GM06990 (cell line): ENCODE measurements around the gene VAPB.
A peak's percentile ranks its signal among the peaks of the same experiment; 100 is the strongest.

ENCODE experiments used
- DNase-seq: peaks from one replicate; pipeline ENCODE4 v3.0.0-alpha.2; 2011; ENCODE audit not compliant: insufficient read length; ENCODE audit errors: extremely low read depth
- H3K27me3 ChIP-seq: replicated peaks from 2 replicates; pipeline ENCODE4 v1.6.0; 2011; ENCODE audit warnings: low read length; ENCODE audit not compliant: control insufficient read depth, insufficient read depth
- H3K36me3 ChIP-seq: 2 replicates; pipeline ENCODE4 v1.5.1; 2011; ENCODE audit warnings: low read length; ENCODE audit not compliant: control insufficient read depth, insufficient read depth
- H3K4me3 ChIP-seq: replicated peaks from 2 replicates; pipeline ENCODE4 v1.5.1; 2011; ENCODE audit warnings: low read depth, mild to moderate bottlenecking, control low read depth, low read length
- CTCF ChIP-seq: IDR thresholded peaks from 2 replicates; pipeline ENCODE4 v1.5.1; 2011; ENCODE audit warnings: low read length, control low read depth, mild to moderate bottlenecking, inconsistent platforms; ENCODE audit not compliant: insufficient read depth, poor library complexity, severe bottlenecking

Gene VAPB

GRCh38 chr20:58480551-58481336 lies 91.7 kb downstream of the VAPB start:
- Histone ChIP-seq H3K27me3 (no peaks in the 10 kb centered on the region), H3K36me3 (no peaks in the 10 kb centered on the region), H3K4me3 (no peak overlapping the region)
- DNase-seq, result no peak
- no peak for TF ChIP-seq CTCF

- no peak for DNase-seq
- TF ChIP-seq CTCF, result peak; percentile 58
- Histone ChIP-seq H3K4me3 (no peak overlapping the region), H3K36me3 (no peaks in the 10 kb centered on the region), H3K27me3 (no peaks in the 10 kb centered on the region)
Observed at GRCh38 chr20:58481481-58482021, 92.5 kb downstream of the VAPB start.

- DNase-seq, result no peak
- no peak for TF ChIP-seq CTCF
- H3K27me3 ChIP-seq, result no peaks in the 10 kb centered on the region
Observed at GRCh38 chr20:58482416-58482815, 93.4 kb downstream of the VAPB start.

GRCh38 chr20:58483051-58483450 lies 94.0 kb downstream of the VAPB start:
- DNase-seq, result no peak
- no peak for TF ChIP-seq CTCF
- no peak overlapping the region for H3K4me3 ChIP-seq
- H3K36me3 ChIP-seq, result no peaks in the 10 kb centered on the region
- H3K27me3 ChIP-seq, result no peaks in the 10 kb centered on the region

More at GRCh38 chr20:58482416-58482815, 93.4 kb downstream of the VAPB start:
- Histone ChIP-seq H3K4me3 (no peak overlapping the region), H3K36me3 (no peaks in the 10 kb centered on the region)

GRCh38 chr20:58483470-58483869 lies 94.4 kb downstream of the VAPB start:
- TF ChIP-seq CTCF, result no peak
- H3K27me3 ChIP-seq, result no peaks in the 10 kb centered on the region
- H3K36me3 ChIP-seq, result no peaks in the 10 kb centered on the region
- DNase-seq, result no peak
- H3K4me3 ChIP-seq, result no peak overlapping the region
